ENCODE results near the gene MAEL.

Gene MAEL

DNA sequence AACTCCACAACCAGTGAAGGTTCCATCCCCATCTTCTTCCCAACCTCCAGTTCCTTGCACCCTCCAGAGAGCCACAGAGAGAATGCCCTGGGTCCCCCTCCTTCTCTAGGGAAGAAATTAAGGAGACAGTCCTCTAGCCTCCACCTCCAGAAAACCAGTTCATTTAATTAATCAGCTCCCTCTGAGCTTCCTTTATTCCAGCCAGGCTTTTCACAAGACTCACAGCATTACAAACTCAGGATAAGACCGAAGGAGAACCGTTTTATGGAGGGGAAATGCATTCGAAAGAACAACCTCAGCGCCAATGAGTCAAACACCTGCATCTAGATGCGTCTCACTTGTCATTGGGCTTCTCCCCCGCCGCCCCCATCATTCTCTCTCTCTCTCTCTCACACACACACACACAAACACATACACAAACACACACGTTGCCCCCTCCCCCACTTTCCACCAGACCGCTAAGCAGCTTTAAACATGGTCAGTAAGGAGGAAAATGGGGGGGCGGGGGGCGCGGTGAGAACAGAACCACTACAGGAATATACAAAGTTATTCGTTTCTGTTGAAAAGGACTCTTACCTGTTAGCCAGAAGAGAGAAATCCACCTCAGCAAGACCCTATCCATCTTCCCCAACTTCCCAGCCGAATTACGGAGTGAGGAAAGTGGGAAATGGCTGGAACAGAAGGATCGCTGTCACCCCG, 14.3 kb upstream of the MAEL start (continued):
- TF ChIP-seq, protein P1, sequence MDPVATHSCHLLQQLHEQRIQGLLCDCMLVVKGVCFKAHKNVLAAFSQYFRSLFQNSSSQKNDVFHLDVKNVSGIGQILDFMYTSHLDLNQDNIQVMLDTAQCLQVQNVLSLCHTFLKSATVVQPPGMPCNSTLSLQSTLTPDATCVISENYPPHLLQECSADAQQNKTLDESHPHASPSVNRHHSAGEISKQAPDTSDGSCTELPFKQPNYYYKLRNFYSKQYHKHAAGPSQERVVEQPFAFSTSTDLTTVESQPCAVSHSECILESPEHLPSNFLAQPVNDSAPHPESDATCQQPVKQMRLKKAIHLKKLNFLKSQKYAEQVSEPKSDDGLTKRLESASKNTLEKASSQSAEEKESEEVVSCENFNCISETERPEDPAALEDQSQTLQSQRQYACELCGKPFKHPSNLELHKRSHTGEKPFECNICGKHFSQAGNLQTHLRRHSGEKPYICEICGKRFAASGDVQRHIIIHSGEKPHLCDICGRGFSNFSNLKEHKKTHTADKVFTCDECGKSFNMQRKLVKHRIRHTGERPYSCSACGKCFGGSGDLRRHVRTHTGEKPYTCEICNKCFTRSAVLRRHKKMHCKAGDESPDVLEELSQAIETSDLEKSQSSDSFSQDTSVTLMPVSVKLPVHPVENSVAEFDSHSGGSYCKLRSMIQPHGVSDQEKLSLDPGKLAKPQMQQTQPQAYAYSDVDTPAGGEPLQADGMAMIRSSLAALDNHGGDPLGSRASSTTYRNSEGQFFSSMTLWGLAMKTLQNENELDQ (tag by site-specific recombination; IDR thresholded peaks at IDR 0.05; ENCODE audit: low read depth): no peak
- TF ChIP-seq ZNF629 (tag by site-specific recombination; IDR thresholded peaks at IDR 0.05) (no peak), ZNF302 (tag by site-specific recombination; IDR thresholded peaks at IDR 0.05; ENCODE audit: low read depth) (no peak), ZNF670 (tag by site-specific recombination; IDR thresholded peaks at IDR 0.05; ENCODE audit: low read depth) (no peak), ZBTB21 (tag by site-specific recombination; IDR thresholded peaks at IDR 0.05) (no peak), ZNF394 (tag by site-specific recombination; IDR thresholded peaks at IDR 0.05; ENCODE audit: borderline replicate concordance) (peak; percentile 31; the same call in 1 of the 2 replicates), TCF7L2 (IDR thresholded peaks at IDR 0.05; ENCODE audit: borderline replicate concordance, low read depth, low read length) (no peak), ZNF473 (tag by site-specific recombination; IDR thresholded peaks at IDR 0.05) (no peak), ZNF791 (tag by site-specific recombination; IDR thresholded peaks at IDR 0.05) (no peak), ZNF311 (tag by site-specific recombination; IDR thresholded peaks at IDR 0.05; ENCODE audit: borderline replicate concordance) (no peak), ZNF221 (tag by site-specific recombination; IDR thresholded peaks at IDR 0.05; ENCODE audit: borderline replicate concordance) (no peak), ZNF544 (tag by site-specific recombination; IDR thresholded peaks at IDR 0.05) (no peak), ZEB2 (tag by site-specific recombination; IDR thresholded peaks at IDR 0.05) (peak; percentile 39; the same call in 1 of the 2 replicates), ZNF324 (tag by site-specific recombination; IDR thresholded peaks at IDR 0.05) (no peak), ZNF292 (tag by site-specific recombination; IDR thresholded peaks at IDR 0.05; ENCODE audit: borderline replicate concordance, low read depth) (no peak), ZNF510 (tag by site-specific recombination; IDR thresholded peaks at IDR 0.05; ENCODE audit: insufficient replicate concordance) (no peak), ZNF610 (tag by site-specific recombination; IDR thresholded peaks at IDR 0.05; ENCODE audit: borderline replicate concordance) (no peak), ZNF600 (tag by site-specific recombination; IDR thresholded peaks at IDR 0.05) (no peak), ZNF561 (tag by site-specific recombination; IDR thresholded peaks at IDR 0.05; ENCODE audit: borderline replicate concordance) (no peak), ZNF16 (tag by site-specific recombination; IDR thresholded peaks at IDR 0.05; ENCODE audit: low read depth) (no peak), ZBTB8A (tag by site-specific recombination; IDR thresholded peaks at IDR 0.05) (peak; percentile 86), ZNF843 (tag by site-specific recombination; IDR thresholded peaks at IDR 0.05) (no peak), SP2 (tag by site-specific recombination; IDR thresholded peaks at IDR 0.05) (no peak), ZIC2 (tag by site-specific recombination; IDR thresholded peaks at IDR 0.05) (no peak), ZNF596 (tag by site-specific recombination; IDR thresholded peaks at IDR 0.05) (no peak)
- TF ChIP-seq, protein P2, sequence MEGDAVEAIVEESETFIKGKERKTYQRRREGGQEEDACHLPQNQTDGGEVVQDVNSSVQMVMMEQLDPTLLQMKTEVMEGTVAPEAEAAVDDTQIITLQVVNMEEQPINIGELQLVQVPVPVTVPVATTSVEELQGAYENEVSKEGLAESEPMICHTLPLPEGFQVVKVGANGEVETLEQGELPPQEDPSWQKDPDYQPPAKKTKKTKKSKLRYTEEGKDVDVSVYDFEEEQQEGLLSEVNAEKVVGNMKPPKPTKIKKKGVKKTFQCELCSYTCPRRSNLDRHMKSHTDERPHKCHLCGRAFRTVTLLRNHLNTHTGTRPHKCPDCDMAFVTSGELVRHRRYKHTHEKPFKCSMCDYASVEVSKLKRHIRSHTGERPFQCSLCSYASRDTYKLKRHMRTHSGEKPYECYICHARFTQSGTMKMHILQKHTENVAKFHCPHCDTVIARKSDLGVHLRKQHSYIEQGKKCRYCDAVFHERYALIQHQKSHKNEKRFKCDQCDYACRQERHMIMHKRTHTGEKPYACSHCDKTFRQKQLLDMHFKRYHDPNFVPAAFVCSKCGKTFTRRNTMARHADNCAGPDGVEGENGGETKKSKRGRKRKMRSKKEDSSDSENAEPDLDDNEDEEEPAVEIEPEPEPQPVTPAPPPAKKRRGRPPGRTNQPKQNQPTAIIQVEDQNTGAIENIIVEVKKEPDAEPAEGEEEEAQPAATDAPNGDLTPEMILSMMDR (tag by site-specific recombination; IDR thresholded peaks at IDR 0.05): no peak
- TF ChIP-seq, protein P3, sequence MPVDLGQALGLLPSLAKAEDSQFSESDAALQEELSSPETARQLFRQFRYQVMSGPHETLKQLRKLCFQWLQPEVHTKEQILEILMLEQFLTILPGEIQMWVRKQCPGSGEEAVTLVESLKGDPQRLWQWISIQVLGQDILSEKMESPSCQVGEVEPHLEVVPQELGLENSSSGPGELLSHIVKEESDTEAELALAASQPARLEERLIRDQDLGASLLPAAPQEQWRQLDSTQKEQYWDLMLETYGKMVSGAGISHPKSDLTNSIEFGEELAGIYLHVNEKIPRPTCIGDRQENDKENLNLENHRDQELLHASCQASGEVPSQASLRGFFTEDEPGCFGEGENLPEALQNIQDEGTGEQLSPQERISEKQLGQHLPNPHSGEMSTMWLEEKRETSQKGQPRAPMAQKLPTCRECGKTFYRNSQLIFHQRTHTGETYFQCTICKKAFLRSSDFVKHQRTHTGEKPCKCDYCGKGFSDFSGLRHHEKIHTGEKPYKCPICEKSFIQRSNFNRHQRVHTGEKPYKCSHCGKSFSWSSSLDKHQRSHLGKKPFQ (tag by site-specific recombination; IDR thresholded peaks at IDR 0.05): no peak
- TF ChIP-seq, protein P4, sequence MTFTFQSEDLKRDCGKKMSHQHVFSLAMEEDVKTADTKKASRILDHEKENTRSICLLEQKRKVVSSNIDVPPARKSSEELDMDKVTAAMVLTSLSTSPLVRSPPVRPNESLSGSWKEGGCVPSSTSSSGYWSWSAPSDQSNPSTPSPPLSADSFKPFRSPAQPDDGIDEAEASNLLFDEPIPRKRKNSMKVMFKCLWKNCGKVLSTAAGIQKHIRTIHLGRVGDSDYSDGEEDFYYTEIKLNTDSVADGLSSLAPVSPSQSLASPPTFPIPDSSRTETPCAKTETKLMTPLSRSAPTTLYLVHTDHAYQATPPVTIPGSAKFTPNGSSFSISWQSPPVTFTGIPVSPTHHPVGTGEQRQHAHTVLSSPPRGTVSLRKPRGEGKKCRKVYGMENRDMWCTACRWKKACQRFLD (tag by site-specific recombination; IDR thresholded peaks at IDR 0.05): no peak
- TF ChIP-seq, protein P5, sequence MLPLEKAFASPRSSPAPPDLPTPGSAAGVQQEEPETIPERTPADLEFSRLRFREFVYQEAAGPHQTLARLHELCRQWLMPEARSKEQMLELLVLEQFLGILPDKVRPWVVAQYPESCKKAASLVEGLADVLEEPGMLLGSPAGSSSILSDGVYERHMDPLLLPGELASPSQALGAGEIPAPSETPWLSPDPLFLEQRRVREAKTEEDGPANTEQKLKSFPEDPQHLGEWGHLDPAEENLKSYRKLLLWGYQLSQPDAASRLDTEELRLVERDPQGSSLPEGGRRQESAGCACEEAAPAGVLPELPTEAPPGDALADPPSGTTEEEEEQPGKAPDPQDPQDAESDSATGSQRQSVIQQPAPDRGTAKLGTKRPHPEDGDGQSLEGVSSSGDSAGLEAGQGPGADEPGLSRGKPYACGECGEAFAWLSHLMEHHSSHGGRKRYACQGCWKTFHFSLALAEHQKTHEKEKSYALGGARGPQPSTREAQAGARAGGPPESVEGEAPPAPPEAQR (tag by site-specific recombination; IDR thresholded peaks at IDR 0.05): no peak
- TF ChIP-seq, protein P6, sequence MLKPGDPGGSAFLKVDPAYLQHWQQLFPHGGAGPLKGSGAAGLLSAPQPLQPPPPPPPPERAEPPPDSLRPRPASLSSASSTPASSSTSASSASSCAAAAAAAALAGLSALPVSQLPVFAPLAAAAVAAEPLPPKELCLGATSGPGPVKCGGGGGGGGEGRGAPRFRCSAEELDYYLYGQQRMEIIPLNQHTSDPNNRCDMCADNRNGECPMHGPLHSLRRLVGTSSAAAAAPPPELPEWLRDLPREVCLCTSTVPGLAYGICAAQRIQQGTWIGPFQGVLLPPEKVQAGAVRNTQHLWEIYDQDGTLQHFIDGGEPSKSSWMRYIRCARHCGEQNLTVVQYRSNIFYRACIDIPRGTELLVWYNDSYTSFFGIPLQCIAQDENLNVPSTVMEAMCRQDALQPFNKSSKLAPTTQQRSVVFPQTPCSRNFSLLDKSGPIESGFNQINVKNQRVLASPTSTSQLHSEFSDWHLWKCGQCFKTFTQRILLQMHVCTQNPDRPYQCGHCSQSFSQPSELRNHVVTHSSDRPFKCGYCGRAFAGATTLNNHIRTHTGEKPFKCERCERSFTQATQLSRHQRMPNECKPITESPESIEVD (tag by site-specific recombination; IDR thresholded peaks at IDR 0.05): no peak

All from HEK293 (cell line).